ENCODE data around the gene UGCG.
"Not testable (repeated sequence)": the region's sequence is repeated elsewhere in the genome, so short reads cannot be mapped to it uniquely, and the experiment has no call there.

Gene UGCG

DNA sequence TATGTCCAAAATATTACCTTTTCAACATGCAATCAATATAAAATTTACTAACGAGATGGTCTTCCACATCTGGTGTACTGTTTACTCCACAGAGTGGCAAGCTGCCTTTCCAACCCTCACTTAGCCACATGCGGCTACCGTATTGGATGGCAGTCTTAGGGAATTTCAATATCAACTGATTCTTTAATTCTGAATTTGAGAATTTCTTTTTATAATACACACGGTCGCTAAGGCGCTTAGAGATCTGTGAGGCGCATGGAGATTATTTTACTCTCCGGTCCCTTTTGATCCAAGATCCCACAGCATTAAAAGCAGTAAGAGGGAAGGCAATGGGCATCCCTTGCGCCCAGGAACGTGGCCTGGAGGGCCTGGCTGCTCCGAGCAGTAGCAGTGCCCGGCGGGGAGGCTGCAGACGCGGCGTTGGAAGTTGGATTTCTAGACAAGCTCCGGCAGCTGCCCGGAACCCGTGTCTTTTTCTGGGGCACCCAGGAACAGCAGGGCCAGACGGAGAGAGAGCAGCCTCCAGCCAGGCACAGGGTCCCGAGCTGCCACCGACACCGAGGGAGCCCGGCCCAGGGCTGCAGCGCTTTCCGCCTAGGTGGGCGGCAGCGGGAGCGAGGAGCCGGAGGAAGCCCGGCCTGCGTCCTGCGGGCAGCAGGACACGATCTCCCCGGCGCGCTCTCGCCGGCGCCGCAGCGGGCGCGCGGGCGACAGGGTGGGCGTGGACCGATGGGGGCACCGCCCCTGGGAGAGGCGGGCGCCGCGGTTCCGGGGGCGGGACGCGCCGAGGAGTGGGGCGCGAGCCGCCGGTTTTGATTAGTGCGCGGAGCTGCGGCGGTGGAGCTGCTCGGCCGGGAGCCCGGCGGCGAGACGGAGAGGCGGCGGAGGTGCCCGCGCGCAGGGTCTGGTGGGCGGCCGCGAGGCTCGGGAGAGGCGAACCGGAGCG, at the start of gene UGCG:
TSS of gene UGCG (plus strand) at position 819 of the 946 bp plus-strand sequence. CDS start 402 bp downstream, outside the sequence.
- DNase-seq (ENCODE audit: low spot score) = peak; percentile 98

DNA sequence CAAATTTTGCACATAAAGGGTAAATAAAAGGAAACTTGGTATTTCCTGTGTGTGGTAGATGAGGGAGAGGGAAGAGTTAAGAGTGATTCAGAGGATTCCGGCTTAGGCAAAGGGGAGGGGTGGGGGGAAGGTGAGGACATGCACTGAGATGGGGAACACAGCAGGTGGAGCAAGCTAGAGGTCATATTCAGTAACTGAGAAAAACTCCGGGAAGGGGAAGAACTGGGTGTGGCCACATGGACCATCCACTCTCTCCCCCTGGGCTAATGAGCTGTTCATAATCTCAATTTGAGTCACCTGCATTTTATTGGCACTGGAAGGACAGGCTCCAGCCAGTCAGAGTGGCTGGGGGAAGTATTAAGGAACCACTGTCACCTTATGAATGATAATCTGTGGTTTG, 45.1 kb upstream of the UGCG start:
- no peak for DNase-seq (ENCODE audit: low spot score)

DNA sequence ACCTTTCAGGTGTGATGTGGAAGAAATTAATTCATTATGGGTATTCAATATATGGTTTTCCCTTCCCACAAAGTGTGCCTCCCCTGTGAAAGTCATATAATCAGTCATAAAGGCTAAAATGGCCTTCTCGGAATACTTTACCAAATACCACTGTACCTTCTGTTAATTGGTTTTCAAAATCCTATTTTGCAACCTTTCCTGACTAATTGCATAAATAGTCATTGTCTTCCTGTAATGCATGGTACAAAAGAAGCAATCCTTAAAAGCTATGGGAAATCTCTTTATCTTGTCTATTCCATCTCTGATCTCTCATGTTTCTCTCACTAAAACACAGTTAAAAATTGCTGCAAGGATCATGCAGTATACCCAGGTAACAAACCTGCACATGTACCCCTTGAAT, 44.3 kb upstream of the UGCG start:
- no peak for DNase-seq (ENCODE audit: low spot score)

DNA sequence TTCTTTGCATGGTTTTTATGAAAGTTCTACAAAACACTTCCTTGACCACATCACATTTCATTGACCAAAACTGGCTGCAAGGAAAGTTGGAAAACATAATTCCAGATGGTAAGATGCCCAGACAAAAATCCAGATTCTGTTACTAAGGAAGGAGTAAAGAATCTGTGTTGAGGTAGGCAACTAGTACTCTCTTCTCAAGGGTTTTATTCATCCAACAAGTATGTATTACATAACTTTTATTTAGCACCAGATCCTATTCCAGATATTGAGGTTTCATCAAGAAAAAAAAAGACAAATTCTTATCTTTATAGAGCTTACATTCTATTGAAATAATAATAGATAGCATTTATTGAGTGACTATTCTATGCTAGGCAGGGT, 43.2 kb upstream of the UGCG start:
- no peak for DNase-seq (ENCODE audit: low spot score)

DNA sequence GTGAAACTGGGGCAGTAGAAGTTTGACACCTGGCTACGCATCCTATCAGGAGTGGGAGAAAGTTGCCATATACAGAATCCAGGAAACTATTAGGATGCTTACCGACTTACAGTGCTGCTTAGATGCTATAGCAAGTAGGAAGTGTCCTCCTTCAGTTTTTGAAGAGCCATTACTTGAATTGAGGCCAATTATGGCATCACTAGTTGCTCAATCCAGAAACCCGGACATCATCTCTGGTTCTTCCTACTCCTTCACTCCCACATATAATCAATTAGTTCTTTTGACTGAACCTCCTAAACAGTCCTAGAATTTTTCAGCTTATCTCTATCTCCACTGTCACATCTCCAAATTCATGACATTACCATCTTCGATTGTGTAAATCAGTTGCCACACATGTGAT, 41.8 kb upstream of the UGCG start:
- DNase-seq (ENCODE audit: low spot score) = peak; percentile 37

DNA sequence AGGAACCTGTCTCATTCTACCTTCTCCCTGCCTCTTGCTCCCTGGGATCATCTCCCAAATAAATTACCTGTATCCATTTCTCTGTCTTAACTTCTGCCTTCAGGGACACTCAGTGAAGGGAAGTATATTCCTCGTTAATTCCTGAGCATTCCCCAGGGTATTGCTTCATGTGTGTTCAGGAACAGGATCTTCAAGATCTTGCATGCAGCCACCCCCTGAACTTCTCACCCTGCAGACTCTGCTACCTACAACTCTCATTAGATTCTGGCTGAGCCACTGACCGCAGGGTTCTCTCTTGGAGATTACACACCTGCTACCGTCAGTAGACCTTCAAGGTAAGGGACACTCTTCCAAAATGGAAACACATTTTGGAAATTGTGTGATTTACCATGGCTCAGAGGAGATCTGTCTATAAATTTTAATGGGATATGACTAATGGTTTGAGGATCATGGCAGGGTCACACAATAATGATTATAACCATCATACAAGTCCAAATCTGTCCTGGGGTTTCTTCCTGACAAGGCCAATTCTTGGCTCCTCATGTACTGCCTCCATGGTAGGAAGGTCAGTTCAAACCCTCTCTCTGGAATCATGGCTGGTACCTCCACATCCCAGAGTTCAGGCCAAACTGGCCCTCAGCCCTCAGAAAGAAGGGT, 38.9 kb upstream of the UGCG start:
- DNase-seq (ENCODE audit: low spot score) = no peak

DNA sequence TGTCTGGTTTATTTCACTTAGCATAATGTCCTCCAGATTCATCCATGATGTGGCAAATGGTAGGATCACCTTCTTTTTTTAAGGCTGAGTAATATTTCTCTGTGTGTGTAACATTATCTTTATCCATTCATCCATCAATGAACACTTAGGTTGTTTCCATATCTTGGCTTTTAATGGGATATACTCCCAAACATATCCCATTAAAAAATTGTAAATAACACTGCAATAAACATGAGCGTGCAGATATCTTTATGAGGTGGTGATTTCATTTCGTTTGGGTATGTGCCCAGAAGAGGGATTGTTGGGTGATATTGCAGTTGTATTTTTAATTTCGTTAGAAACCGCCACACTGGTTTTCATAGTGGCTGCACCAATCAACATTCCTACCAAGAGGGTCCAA, 36.2 kb upstream of the UGCG start:
- no peak for DNase-seq (ENCODE audit: low spot score)

DNA sequence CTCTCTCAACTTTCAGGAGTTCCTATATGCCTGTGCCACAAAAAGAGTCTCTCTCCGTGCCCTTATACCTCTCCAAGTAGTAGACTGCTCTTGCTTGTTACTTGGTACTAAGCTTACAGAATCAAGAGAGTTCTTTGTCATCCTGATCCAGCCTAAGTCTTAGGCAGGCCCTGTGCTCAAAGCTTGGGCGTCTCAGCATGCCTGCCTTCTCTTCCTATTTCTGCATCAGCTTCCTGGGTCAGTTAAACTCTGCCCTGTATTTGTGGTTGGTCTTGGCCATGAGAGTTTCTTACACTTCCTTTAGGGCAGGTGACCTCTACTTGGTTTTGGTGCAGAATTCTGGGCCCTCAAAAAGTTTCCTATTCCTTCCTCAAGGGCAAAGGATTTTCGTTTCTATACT, 33.0 kb upstream of the UGCG start:
- no peak for DNase-seq (ENCODE audit: low spot score)

DNA sequence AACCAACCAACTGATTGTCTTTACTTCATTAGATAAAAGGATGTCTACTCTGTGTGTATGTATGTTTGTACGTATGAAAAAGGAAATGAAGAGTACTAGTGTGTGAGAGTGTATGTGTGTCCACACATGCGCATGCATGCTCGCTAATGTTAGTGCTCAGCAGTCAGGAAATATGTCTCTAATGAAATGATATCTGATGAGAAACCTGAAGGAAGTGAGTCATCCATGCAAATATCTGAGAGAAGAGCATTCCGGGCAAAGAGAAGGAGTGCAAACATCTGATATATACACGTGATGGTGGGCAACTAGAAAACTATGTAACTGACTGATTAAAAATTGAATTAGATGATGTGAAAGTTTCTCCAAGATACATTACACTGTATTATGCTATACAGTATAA, 29.6 kb upstream of the UGCG start:
- DNase-seq (ENCODE audit: low spot score) = peak; percentile 51

DNA sequence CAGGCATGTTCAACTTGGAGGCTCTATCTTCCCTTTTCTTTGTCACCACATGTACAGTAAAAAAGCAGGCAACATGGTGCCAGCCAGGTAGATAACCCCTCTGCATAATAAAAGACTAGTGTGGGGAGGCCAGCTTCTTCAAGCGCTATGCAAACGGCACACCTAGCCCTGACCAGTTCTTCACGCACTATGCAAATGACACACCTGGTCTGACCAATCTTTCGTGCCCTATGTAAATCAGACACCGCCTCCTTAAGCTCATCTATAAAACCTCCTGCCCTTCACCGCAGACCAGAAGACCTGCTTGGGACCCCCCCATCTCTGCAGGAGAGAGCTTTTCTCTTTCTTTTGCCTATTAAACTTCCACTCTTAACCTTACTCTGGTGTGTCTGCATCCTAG, 28.1 kb upstream of the UGCG start:
- no peak for DNase-seq (ENCODE audit: low spot score)

DNA sequence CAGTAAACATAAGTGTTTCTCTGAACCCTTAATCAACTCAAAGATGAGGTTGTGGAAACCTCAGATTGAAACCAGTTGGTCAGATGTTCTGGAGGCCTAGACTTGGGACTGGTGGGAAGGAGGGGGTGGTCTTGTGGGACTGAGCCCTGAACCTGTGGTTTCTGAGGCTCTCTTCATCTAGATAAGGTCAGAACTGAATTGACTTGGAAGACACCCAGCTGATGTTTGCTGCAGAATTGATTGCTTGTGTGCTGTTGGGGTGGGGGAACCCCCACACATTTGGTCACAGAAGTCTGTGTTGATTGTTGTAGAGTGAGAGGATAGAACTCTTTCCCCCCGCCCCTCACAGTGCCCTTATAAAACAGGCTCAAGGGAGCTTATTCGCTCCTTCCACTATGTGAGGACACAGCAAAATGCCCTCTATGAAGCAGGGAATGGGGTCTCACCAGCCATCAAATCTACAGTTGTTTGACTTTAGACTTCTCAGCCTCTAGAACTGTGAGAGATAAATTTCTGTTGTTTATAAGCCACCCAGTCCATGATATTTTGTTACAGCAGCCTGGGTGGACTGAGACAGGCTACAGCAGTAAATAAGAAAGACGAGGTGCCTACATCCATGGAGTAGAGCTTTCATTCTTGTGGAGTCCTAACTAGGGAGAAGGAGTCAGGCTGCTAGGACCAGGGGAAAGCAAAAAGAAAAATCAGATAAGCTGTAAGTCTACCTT, 25.7 kb upstream of the UGCG start:
- DNase-seq (ENCODE audit: low spot score) = no peak

DNA sequence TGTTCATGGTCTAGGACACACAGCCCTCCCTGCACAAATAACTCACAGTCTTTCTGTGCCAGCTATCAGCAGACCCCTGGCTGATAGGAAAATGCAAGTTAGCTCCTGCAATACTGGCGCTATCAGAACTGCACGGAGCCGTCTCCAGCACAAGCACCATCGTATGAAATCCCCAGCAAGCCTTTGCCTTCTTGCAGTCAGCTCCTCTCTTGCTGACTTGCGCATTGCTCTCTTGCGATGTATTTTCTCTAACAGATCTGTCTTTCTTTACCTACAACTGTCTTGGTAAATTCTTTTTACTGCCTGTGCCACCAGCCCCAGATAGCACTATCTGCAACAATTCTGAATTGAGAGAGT, 25.1 kb upstream of the UGCG start:
- DNase-seq (ENCODE audit: low spot score) = no peak

DNA sequence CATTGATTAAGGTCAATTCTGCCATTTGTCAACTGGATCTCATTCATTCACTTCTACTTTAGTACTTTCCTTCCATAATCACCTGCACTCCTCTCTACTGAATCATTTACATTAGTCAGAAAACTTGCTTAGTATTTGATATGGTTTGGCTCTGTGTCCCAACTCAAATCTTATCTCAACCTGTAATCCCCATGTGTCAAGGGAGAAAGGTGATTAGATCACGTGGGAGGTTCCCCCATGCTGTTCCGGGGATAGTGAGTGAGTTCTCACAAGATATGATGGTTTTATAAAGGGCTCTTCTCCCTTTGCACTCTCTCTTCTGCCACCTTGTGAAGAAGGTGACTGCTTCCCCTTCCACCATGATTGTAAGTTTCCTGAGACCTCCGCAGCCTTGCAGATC, 23.7 kb upstream of the UGCG start:
- no peak for DNase-seq (ENCODE audit: low spot score)

DNA sequence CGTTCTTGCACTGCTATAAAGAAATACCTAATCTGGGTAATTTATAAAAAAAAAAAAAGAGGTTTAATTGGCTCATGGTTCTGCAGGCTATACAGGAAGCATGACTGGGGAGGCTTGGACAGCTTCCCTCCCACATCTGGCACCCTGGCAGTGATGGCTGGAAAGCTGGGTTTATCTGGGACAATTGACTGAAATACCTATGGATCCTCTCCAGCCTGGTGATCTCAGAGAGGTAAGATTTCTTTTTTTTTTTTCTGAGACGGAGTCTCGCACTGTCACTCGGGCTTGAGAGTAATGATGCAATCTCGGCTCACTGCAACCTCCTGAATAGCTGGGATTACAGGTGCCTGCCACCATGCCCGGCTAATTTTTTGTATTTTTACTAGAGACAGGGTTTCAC, 22.7 kb upstream of the UGCG start:
- peak; percentile 19 for DNase-seq (ENCODE audit: low spot score)

DNA sequence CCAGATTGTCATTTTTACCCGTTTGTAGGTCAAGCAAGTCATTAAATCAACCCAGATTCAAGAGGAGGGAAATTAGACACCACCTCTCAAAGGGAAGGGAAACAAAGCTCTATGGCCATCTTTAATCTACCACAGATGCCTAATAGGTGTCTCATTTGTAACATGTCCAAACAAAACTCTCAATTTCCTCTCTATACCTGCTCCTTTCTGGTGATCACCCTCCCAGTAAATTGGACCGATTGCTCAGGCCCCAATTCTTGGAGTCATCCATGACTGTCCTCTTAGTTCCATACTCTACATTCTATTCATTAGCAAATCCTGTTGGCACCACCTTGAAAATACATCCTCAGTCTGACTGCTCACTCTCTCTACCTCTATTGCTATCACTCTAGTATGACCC, 22.1 kb upstream of the UGCG start:
- DNase-seq (ENCODE audit: low spot score) = no peak

DNA sequence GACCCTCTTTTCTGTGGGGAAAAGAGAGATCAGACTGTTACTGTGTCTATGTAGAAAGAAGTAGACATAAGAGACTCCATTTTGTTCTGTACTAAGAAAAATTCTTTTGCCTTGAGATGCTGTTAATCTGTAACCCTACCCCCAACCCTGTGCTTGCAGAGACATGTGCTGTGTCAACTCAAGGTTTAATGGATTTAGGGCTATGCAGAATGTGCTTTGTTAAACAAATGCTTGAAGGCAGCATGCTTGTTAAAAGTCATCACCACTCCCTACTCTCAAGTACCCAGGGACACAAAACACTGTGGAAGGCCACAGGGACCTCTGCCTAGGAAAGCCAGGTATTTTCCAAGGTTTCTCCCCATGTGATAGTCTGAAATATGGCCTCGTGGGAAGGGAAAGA, 21.3 kb upstream of the UGCG start:
- DNase-seq (ENCODE audit: low spot score) = not testable (repeated sequence)

DNA sequence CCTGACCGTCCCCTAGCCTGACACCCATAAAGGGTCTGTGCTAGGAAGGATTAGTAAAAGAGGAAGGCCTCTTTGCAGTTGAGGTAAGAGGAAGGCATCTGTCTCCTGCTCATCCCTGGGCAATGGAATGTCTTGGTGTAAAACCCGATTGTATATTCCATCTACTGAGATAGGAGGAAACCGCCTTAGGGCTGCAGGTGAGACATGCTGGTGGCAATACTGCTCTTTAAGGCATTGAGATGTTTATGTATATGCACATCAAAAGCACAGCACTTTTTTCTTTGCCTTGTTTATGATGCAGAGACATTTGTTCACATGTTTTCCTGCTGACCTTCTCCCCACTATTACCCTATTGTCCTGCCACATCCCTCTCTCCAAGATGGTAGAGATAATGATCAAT, 20.9 kb upstream of the UGCG start:
- not testable (repeated sequence) for DNase-seq (ENCODE audit: low spot score)

DNA sequence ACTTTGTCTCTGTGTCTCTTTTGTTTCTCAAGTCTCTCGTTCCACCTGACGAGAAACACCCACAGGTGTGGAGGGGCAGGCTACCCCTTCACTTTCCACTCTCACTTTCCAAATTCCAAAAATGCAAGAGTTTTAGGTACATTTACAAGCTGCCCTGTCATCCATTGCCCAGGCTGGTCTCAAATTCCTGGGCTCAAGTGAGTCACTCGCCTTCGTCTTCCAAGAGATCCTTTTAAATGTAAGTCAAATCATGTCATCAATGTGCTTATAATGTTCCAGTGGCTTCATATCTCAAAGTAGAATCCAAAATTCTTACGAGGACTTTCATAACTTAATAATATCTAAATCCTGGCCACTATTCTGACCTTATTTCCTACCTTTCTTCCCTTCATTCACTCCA, 20.4 kb upstream of the UGCG start:
- DNase-seq (ENCODE audit: low spot score) = no peak

DNA sequence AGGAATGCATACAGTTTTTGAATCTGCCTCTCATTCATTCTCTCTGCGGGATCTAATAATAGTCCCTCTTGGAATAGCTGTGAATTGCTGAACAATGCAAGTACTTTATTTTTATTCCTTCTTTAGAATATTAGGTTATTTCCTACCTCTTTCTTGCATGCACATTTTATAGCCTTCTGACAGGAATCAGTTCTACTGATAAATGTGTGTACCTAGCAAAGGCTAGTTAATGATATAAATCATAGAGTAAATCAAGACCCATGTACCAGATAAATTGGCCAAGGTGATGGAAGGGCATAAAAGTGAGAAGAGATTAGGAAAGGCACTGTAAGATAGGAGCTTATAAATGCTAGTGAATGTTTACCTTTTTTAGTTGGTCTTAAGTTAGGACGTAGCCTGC, 19.2 kb upstream of the UGCG start:
- no peak for DNase-seq (ENCODE audit: low spot score)

DNA sequence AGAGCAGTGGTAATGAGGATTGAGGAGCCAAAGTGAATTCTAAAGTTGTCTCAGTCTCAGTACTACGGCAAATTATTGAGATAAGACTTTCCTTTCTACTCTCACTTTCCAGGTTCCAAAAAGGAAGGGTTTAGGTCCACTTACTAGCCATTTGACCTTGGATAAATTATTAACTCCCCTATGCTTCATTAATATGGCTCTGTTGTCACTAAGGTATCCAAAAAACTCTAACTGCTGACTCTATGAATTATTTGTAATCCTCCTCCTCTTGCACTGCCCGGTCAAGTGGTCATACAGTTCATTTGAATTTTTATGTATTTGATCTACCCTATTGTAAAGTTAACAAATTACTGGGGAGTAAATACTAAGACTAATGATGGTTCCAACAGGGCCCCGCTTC, 17.7 kb upstream of the UGCG start:
- no peak for DNase-seq (ENCODE audit: low spot score)

DNA sequence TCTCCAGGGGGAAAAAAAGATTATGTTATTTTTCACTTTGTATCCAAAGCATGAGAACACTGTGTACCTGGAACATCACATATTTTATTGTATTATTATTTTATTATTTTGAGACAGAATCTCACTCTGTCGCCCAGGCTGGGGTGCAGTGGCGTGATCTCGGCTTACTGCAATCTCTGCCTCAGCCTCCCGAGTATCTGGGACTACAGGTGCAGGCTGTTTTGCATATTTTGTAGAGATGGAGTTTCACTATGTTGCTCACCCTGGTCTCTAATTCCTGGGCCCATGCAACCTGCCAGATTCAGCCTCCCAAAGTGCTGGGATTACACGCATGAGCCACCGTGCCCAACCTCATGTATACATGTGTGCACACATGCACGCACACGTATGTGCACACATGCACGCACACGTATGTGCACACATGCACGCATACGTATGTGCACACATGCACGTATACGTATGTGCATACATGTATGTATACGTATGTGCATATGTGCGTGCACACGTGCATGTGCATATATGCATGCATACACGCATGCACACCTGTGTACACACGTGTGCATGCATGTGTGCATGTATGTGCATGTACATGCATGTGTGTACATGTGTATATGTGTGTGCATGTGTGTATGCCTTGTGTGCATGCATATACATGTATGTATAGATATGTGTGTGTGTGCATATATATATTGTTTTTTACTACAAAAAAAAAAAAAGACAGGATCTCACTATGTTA, 9.5 kb upstream of the UGCG start:
- no peak for DNase-seq (ENCODE audit: low spot score)

DNA sequence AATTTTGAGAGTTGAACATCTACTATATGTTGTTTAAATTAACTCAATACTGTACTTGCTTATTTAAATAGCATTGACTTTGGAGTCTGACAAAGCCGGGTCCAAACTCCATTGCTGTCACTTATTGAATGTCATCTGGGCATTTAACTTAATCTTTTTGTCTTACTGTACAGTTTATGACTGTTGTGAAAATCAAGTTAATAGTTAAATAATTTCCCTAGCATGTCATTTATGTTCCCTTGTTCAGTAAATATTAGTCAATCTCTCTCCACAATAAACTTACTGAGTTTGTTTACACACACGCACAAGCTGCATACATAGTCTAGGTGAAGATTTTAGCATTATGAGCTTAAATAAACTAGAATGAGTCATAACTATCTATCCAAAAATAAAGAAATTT, 6.3 kb upstream of the UGCG start:
- DNase-seq (ENCODE audit: low spot score) = no peak
